HepG2 (cell line): ENCODE measurements around the gene RABEP1.

Experiments
- EZH2 ChIP-seq: conservative IDR thresholded peaks from 2 replicates; pipeline ENCODE4 v1.6.1; 2012; ENCODE audit warnings: mild to moderate bottlenecking, low read depth, low read length, moderate library complexity
- HNRNPH1 ChIP-seq: fragments of 200-400 bp; formaldehyde crosslinking; optimal IDR thresholded peaks from 2 replicates; pipeline ENCODE3; 2017; ENCODE audit warnings: mild to moderate bottlenecking, low read depth, low read length
- MXI1 ChIP-seq: IDR thresholded peaks from 3 replicates; pipeline ENCODE4 v1.6.1; 2012; ENCODE audit warnings: low read depth, low read length, inconsistent platforms, borderline replicate concordance
- POLR2AphosphoS2 ChIP-seq: IDR thresholded peaks from 2 replicates; pipeline ENCODE4 v1.6.1; 2011; ENCODE audit warnings: low read depth, low read length, improper control_type of control experiment
- POLR2AphosphoS5 ChIP-seq: IDR thresholded peaks from 2 replicates; pipeline ENCODE4 v1.6.1; 2012; ENCODE audit warnings: low read depth, low read length
- SYNCRIP ChIP-seq: fragments of 200-400 bp; formaldehyde crosslinking; IDR thresholded peaks from 2 replicates; pipeline ENCODE4 v1.6.1; 2018; ENCODE audit warnings: mild to moderate bottlenecking, low read depth, low read length; ENCODE audit not compliant: insufficient read depth
- TCF7L2 ChIP-seq: IDR thresholded peaks from 2 replicates; pipeline ENCODE4 v1.6.1; 2011; ENCODE audit warnings: mild to moderate bottlenecking, low read depth, low read length, moderate library complexity
- ZC3H4 ChIP-seq: sonication (generic); formaldehyde crosslinking; IDR thresholded peaks from 2 replicates; pipeline ENCODE4 v1.4.0; 2020; ENCODE audit warnings: missing genetic modification reagents, borderline replicate concordance
- ZNF772 ChIP-seq: sonication (generic); formaldehyde crosslinking; IDR thresholded peaks from 2 replicates; pipeline ENCODE4 v1.5.0; 2020; ENCODE audit warnings: mild to moderate bottlenecking, missing genetic modification reagents
- TF ChIP-seq, protein P1 (sequence below): conservative IDR thresholded peaks from 2 replicates; pipeline ENCODE4 v1.6.1; 2018; ENCODE audit warnings: missing genetic modification reagents
- TF ChIP-seq, protein P2 (sequence below): sonication (generic); formaldehyde crosslinking; IDR thresholded peaks from 2 replicates; pipeline ENCODE4 v1.5.0; 2020; ENCODE audit warnings: mild to moderate bottlenecking, missing genetic modification reagents, moderate library complexity

DNA sequence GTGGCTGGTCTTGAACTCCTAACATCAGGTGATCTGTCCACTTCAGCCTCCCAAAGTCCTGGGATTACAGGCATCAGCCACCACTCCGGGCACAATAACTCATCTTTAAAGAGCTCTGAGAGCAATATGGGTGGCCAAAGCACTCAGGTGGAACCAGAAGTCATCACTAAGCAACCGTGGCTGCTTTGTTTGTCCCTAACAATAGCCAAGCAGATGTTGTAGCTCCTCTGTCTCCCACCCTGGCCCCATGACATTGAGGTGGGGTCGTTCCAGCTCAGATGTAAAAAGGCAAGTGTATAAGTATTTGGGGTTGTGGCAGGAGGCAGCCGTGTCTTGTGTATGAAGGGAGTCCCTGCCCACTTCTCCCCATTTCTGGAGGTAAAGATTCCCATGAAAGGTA lies 43.8 kb upstream of the RABEP1 start:
- TF ChIP-seq POLR2AphosphoS2 (no peak), POLR2AphosphoS5 (no peak), ZNF772 (CRISPR knock-in tag) (no peak), ZC3H4 (CRISPR knock-in tag) (no peak), TCF7L2 (no peak), SYNCRIP (no peak), HNRNPH1 (no peak), MXI1 (no peak), EZH2 (no peak)
- TF ChIP-seq, protein P1, sequence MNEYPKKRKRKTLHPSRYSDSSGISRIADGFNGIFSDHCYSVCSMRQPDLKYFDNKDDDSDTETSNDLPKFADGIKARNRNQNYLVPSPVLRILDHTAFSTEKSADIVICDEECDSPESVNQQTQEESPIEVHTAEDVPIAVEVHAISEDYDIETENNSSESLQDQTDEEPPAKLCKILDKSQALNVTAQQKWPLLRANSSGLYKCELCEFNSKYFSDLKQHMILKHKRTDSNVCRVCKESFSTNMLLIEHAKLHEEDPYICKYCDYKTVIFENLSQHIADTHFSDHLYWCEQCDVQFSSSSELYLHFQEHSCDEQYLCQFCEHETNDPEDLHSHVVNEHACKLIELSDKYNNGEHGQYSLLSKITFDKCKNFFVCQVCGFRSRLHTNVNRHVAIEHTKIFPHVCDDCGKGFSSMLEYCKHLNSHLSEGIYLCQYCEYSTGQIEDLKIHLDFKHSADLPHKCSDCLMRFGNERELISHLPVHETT (CRISPR knock-in tag), result no peak
- TF ChIP-seq, protein P2, sequence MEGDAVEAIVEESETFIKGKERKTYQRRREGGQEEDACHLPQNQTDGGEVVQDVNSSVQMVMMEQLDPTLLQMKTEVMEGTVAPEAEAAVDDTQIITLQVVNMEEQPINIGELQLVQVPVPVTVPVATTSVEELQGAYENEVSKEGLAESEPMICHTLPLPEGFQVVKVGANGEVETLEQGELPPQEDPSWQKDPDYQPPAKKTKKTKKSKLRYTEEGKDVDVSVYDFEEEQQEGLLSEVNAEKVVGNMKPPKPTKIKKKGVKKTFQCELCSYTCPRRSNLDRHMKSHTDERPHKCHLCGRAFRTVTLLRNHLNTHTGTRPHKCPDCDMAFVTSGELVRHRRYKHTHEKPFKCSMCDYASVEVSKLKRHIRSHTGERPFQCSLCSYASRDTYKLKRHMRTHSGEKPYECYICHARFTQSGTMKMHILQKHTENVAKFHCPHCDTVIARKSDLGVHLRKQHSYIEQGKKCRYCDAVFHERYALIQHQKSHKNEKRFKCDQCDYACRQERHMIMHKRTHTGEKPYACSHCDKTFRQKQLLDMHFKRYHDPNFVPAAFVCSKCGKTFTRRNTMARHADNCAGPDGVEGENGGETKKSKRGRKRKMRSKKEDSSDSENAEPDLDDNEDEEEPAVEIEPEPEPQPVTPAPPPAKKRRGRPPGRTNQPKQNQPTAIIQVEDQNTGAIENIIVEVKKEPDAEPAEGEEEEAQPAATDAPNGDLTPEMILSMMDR, result no peak
